GM12801 (cell line): ENCODE measurements around the gene TOR1A.

Experiments
- TF ChIP-seq, protein P1 (sequence below): IDR thresholded peaks from one replicate; pipeline ENCODE4 v1.5.1; 2011; ENCODE audit warnings: control low read depth; ENCODE audit not compliant: insufficient read length; ENCODE audit errors: extremely low read depth

The TOR1A gene

DNA sequence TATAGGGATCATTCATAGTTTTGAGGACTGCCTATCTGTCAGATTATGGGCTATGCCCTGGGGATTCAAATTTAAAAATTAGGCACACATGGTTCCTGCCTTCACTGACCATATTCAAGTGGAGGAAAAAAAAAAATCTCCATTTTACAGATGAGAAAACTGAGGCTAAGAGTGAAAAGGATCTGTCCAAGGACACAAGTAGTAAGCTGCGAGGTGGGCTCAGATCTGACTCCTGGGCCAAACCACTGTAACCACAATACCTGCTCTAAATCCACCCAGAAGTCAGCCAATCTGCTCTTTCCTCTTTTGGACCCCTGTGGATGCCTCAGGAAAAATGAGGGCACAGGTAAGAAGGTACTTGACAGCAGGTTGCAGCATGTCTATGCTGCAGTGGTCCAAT, 2.8 kb upstream of the TOR1A start:
- TF ChIP-seq, protein P1, sequence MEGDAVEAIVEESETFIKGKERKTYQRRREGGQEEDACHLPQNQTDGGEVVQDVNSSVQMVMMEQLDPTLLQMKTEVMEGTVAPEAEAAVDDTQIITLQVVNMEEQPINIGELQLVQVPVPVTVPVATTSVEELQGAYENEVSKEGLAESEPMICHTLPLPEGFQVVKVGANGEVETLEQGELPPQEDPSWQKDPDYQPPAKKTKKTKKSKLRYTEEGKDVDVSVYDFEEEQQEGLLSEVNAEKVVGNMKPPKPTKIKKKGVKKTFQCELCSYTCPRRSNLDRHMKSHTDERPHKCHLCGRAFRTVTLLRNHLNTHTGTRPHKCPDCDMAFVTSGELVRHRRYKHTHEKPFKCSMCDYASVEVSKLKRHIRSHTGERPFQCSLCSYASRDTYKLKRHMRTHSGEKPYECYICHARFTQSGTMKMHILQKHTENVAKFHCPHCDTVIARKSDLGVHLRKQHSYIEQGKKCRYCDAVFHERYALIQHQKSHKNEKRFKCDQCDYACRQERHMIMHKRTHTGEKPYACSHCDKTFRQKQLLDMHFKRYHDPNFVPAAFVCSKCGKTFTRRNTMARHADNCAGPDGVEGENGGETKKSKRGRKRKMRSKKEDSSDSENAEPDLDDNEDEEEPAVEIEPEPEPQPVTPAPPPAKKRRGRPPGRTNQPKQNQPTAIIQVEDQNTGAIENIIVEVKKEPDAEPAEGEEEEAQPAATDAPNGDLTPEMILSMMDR = no peak

DNA sequence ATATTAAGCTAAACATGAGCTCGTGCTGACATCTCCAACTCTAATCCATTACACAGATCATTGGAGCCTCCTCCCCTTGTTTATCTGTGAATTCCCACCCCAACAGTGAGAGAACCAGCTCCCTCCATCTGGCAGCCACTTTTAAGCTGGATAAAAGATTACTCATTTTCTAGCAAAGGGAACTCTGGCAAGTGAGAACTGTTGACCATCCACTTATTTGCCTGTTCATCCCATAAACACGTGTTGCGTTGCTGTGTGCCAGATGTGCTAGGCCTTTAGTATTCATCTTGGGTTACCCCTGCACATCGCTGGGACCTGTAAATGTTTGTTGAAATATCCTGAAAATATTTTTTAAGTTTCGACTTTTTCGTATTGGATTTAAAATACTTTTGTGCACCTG, 2.4 kb upstream of the TOR1A start:
- TF ChIP-seq, protein P1 = no peak

DNA sequence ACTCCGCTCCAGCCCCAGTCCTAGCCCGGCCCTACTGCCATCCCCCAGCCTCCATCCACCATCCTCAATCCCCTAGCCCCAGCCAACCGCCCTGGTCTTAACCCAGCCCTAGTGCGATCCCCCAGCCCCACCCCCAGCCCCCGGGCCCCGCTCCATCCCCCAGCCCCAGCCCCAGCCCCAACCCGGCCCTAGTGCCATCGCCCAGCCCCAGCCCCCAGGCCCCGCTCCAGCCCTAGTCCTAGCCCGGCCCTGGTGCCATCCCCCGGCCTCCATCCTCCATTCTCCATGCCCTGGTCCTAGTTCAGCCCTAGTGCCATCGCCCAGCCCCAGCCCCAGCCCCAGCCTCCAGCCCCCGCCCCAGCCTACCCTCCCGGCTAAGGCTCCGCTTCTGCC, 398 bp downstream of the TOR1A start:
- TF ChIP-seq, protein P1 = no peak

DNA sequence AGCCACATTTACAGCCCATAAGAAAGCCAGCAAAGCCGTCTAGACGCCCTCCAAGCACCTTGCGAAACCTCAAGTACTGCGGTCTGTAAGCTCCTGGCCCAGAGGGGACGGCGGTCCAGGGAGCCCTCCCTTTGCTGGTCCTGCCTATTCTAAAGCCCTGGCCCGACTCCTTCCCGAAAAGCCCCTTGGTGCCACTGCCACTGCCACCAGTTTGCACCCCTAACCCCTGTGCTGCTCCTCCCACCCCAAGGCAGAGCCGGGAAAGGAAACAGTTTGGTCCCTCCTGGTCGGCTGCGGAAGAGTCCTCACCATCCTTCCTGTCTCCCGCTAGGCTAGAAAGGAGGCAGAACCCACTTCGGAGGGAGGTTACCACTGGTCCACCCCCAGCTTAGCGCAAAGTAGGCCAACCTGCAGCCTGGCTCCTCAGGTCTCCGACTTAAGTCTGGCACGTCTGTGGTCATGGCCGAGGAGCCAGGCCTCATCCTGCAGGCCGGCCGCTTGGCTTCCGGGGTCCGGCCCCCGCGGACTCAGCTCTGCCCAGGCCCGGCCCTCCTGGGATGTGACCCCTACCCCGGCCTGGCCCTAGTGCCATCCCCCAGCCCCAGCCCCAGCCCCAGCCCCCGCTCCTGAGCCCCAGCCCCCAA, 916 bp downstream of the TOR1A start:
- TF ChIP-seq, protein P1 = no peak

DNA sequence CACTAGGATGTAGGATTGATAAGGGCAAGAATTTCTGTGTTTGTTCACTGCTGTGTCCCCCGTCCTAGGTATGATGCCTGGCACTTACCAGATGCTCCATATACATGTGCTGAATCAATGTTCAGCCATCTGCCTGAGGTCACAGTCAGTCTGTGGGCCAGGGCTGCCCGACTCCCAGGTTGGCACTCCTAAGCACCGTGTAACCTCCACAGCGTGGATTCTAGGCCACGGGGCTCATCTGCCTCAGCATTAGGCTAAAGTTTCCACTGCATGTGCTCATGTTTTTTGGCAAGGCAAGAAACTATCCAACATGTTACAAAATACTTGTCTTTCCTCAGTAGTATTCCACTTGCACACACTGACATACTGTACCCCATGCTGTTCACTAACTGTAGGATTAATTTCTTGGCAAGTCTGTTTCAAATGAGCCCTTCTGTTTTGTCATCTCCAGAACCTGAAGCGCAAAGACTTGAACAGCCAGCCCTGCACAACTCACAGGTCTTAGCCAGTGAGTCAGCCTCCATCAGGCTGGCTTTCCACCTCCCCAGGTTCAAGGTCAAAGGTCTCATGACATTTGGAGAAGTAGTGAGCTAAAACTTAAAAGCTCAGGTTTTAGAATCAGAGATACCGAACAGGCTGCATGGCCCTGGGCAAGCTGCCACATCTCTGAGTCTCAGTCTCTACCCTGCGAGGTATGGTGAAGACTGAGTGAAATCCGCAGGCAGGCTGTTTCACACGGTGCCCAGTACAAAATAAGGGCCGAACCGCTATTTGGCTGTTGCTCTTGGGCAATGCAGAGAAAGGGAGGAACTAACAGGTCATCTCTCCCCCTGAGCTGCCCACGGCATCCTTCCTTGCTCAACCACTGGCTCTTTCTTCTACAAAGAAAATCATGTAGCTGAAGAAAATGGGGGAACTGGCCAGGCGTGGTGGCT, 7.2 kb downstream of the TOR1A start:
- TF ChIP-seq, protein P1 = no peak

DNA sequence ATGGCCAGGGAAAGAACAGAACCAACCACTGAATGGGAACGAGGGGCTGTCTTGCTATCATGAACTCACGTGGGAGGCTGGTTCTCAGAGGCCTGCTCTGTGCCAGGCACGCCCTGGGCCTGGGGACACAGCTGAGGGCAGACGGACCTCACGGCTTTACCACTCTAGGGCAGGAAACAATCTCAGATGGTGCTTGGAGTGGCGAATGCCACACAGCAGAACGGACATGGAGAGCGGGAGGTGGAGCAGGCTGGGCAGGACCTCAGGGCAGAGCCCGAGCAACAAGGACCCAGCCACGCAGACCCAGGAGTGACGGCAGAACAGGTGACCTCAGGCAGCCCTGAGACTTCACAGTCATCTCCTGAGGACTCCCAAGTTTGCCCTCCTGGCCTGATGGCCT, 8.7 kb downstream of the TOR1A start:
- TF ChIP-seq, protein P1 = no peak

DNA sequence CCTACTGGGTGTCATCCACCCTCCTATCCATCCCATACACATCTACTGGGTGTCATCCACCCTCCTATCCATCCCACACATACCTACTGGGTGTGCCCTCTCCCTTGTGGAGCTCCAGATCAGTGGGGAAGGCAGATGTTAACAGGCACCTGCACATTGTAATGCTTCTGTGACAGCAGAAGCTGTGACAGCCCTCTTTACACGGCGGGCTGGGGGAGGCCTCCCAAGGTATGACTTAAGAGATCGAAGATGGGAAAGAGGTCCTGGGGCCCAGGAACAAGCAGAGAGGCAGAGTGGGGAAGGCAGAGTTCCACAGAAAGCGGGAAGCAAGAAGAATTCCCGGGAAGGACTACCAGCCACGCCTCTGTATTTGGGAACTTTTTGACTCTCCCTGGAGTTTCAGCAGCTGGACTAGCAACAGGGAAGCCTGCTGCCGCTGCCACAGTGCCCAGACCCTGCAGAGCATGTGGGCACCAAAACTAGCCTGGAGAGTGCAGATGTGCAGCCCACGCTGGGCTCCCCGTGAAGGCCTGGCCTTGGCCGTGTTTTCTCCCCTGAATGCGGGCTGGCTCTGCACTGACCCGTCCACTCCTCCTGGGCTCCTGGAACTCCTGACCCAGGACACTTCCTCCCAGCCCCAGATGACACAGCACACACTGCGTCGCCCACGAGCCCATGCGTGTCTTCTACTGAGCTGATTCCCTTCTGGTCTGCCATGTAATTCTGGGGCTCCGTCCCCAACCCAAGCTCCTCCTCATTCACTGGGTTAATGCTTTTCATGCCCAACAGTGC, 9.3 kb downstream of the TOR1A start:
- TF ChIP-seq, protein P1 = no peak
